T-helper 22 cell (primary cell): ENCODE data around the gene LCP2.
"Not testable (repeated sequence)": the region's sequence is repeated elsewhere in the genome, so short reads cannot be mapped to it uniquely, and the experiment has no call there.

ENCODE experiments used
- DNase-seq: peaks from one replicate; pipeline ENCODE4 v3.0.0-alpha.2; 2020; ENCODE audit warnings: low read depth

LCP2 gene

GRCh38 chr5:170248172-170248930 is 49.2 kb downstream of the LCP2 start:
- DNase-seq, result no peak

DNA sequence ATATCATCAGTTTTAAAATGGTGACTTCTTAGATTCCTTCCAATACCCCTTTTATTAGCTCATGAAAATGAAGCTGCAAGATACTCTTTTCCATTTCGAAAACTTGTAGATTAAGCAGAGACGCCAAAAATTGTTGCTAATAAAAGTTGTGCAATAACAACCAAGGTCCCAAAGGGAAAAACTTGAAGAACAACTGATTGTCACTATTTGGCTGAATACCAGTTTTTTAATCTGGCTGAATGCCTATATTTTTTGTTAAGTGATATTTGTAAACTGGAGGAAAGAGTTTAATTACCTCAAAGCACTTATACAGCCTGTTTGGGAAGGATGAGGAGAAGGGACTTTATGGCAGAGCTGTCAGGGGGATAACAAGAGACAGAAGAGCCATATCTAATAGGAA is 50.2 kb downstream of the LCP2 start:
- DNase-seq, result no peak

- DNase-seq, result no peak
Measured at GRCh38 chr5:170246126-170246870, 51.3 kb downstream of the LCP2 start.

DNA sequence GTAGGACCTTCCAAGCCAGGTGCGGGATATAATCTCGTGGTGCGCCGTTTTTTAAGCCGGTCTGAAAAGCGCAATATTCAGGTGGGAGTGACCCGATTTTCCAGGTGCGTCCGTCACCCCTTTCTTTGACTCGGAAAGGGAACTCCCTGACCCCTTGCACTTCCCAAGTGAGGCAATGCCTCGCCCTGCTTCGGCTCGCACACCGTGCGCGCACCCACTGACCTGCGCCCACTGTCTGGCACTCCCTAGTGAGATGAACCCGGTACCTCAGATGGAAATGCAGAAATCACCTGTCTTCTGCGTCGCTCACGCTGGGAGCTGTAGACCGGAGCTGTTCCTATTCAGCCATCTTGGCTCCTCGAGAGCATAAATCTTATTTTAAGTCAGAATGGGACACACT is 52.1 kb downstream of the LCP2 start:
- not testable (repeated sequence) for DNase-seq

DNA sequence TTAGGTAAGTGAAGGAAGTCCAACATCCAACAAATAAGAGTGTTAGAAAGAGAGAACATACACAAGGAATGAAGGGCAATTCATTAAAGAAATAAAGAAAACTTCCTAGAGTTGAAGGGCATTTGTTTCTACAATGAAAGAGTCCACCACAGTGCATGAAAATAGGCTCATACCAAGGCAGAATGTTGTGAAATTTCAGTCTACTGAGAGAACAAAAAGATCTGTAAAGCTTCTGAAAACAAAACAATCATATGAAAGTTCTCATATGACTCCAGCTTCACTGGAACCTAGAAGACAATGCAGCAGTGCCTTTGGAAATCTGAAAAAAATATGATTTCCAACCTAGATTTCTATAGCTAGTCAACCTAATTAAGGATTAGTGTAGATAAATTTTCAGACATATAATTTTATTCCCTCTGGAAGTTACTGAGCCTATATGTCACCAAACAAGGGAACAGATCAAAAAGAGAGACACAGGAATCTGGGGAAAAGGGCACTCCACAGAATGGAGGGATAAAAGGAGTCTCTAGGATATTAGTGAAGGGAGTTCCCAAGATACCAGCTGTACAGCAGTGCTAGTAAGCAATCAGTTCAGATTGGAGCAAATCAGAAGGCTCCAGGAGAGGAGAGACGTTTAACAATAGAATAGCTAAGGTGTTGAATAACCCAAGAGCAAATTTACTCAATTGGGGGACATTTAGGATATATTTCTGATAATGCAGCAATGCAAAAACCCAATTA is 59.0 kb downstream of the LCP2 start:
- DNase-seq, result no peak

GRCh38 chr5:170235876-170236864 is 61.4 kb downstream of the LCP2 start:
- DNase-seq, result no peak

DNA sequence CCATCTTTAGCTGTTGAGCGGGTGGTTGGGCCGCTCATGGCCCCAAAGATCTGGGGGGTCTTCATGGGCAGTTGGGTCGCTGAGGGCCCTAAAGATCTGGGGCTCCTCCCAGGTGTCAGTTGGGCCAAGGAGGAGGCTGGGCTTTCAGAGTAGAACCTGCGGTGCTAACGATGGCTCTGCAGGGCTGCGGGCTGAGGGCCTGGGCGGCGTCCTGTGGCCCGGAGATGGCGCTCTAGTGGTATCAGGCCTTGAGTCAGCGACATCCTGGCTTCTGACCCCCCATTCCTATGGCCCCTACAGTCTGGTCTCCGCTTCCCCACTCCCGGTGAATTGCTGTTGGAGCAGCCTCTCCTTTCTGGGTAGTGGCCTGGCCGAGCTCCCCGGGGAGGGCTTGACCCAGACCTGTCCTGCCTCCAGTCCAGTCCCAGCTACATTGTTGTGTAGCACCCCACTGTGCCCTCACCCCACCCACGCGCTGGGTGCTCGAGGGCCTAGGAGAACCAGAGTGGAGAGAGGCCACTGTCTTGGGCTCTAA is 64.2 kb downstream of the LCP2 start:
- DNase-seq, result no peak

- no peak for DNase-seq
Measured at GRCh38 chr5:170232786-170233185, 64.8 kb downstream of the LCP2 start, which contains the start of gene C5orf58. Gene C5orf58, plus strand, starts transcription at chr5:170232985. Its CDS starts 1,992 bp downstream, at chr5:170234977.

DNA sequence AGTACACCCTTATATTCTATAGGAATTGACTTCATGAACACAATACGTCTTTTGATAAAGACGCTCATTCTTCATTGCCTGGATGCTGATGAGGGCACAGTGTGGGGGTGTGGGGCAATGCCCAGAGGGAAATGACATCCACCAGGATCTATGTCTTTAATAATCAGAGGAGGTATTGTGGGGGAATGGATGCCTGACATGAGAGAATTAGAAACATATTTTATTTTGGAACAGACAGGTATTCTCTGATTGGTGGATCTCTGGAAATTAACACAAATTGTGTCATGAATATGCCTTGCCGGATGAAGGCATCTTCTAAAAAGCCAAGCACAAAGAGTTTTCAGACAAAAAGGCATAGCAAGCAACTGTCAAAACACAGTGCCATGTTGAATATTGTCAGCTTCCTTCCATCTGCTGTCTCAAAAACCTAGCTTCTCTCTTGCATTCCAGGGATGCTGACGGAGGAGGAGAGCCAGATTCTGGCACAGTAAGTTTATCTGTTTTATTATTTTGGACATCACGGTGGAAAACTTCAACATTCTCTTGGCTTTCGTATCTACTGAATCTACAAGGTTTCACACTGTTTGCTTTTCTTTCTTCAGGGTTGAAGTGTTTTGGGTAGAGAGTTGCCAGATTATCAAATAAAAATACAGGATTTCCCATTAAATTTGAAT is 68.7 kb downstream of the LCP2 start:
- no peak for DNase-seq

DNA sequence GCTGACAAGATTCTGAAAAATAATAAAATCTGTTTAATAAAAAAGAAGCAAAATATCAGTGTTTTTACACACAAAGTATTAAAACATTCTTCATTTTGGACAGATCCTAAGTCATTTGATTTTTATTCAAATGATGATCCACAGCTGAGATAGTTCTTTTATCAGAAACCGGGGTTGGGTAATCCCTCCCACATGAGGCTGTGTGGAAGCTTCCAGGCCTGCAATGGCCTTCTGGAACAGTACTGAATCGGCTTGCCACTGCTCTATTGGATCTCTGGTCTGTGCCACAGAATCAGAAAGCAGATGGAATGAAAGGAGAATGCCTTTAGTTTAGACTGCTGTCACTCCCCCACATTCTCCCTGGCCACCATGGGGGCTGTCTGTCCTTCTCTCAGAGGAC is 70.9 kb downstream of the LCP2 start:
- no peak for DNase-seq

DNA sequence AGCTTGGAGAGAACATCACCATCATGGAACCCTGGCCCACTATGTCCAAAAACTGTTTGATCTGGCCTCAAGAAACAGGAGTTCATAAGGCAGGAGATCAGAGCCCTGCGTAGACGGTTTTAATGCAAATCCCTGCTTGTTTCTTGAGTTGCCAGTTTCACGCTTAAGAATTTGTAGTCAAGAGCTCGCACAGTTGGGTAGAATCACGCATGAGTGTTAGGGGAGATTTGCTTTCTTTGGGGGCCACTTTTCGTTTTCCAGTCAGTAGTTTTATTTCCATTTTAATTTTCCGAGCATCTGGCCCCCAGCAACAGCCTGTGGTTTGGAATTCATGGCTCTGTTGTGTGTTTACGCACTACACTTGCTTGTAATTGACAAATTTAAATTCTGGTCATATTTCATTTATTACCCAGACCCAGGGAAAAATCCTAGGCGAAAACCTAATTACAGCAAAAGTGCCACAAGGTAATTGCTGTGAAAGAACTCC is 71.4 kb downstream of the LCP2 start:
- no peak for DNase-seq

GRCh38 chr5:170225326-170226128 is 72.0 kb downstream of the LCP2 start:
- DNase-seq, result peak; percentile 37

DNA sequence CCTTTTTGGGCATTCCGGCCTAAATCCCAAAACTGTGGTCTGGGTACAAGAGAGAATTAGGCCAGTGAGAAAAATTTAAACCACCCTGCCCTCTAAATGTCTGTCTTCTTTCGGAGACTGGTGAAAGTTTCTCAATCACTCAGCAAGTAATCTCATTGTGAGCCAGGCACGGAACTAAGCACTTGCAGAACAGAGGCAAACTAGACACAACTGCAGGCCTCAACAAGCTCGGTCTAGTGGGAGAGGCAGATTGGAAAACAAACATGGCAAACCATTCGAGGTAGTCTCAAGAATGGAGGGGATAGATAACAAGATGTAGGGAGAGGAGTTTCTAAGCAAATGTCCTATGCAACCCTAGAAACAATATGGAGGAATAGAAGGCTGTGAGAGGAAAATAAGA is 73.7 kb downstream of the LCP2 start:
- no peak for DNase-seq

- DNase-seq, result no peak
Measured at GRCh38 chr5:170223360-170223759, 74.2 kb downstream of the LCP2 start.

GRCh38 chr5:170221327-170221741 is 76.2 kb downstream of the LCP2 start:
- no peak for DNase-seq

- DNase-seq, result no peak
Measured at GRCh38 chr5:170220191-170220590, 77.4 kb downstream of the LCP2 start.

DNA sequence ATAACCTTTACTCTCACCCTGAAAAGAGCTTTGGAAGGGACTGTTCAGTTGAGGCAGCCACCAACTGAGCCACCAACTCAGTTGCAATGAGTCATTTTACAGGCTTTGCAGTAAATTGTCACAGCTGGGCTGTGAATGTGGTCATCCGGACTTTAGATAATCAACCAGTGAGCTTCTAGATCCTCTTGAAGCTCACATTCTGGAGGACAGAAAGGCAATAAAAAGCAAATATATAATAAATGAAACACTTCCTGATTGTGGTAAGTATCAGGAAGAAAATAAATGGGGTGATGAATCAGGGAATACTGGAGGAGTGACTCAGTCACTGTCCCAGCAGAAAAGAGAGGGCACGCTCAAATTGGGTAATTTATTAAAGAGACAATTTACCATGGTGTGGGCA is 78.0 kb downstream of the LCP2 start:
- DNase-seq, result no peak

GRCh38 chr5:170218726-170219125 is 78.9 kb downstream of the LCP2 start:
- DNase-seq, result no peak

DNA sequence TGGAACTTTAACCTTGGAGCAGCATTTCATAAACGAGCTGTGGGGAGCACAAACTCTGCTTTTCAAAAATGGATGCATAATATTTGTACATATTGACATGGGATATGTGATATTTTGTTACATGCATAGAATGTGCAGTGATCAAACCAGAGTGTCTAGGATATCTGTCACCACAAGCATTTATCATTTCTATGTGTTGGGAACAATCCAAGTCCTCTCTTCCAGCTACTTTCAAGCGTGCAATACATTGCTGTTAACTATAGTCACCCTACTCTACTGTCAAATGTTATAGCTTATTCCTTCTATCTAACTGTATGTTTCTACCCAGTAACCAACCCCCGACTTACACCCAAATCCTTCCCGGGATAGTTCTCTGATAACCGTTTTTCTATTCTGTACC is 79.7 kb downstream of the LCP2 start:
- no peak for DNase-seq
